Neural crest cell (in vitro differentiated cells): ENCODE data around the gene DNAJB8. TPM values are rescaled to one million over a fixed set of nuclear protein-coding genes. Genes with fewer than 3 reads are reported as not detected.
A peak's percentile ranks its signal among the peaks of the same experiment; 100 is the strongest.

Experiments
- DNase-seq: peaks from one replicate; pipeline ENCODE4 v3.0.0; 2021; ENCODE audit warnings: low read depth, mixed read lengths, low spot score
- H3K27ac Mint-ChIP-seq: one replicate; pipeline ENCODE4 v1.8.0; 2021; ENCODE audit warnings: mild to moderate bottlenecking, mixed read lengths; ENCODE audit not compliant: unreplicated experiment
- H3K27me3 Mint-ChIP-seq: 2 replicates; pipeline ENCODE4 v1.8.0; 2021; ENCODE audit warnings: low read depth, mild to moderate bottlenecking, mixed read lengths
- H3K36me3 Mint-ChIP-seq: 2 replicates; pipeline ENCODE4 v1.8.0; 2021; ENCODE audit warnings: low read depth, mild to moderate bottlenecking, mixed read lengths
- H3K4me1 Mint-ChIP-seq: 2 replicates; pipeline ENCODE4 v1.8.0; 2021; ENCODE audit warnings: mixed read lengths
- H3K4me3 Mint-ChIP-seq: one replicate; pipeline ENCODE4 v1.8.0; 2021; ENCODE audit warnings: mild to moderate bottlenecking, mixed read lengths
- H3K9me3 Mint-ChIP-seq: 2 replicates; pipeline ENCODE4 v1.8.0; 2021; ENCODE audit warnings: mixed read lengths
- total RNA-seq: library from RNA; stranded (reverse); gene quantifications from 2 replicates; pipeline ENCODE4 v1.2.1, GENCODE V29; 2021
- TF ChIP-seq, protein P1 (sequence below): fragments of 200-600 bp; sonication (generic); conservative IDR thresholded peaks from 2 replicates; pipeline ENCODE4 v1.5.0; 2021; ENCODE audit warnings: antibody characterized with exemption, mild to moderate bottlenecking

The DNAJB8 gene
- total RNA-seq, 1 donor from 2014 or later = not detected

DNA sequence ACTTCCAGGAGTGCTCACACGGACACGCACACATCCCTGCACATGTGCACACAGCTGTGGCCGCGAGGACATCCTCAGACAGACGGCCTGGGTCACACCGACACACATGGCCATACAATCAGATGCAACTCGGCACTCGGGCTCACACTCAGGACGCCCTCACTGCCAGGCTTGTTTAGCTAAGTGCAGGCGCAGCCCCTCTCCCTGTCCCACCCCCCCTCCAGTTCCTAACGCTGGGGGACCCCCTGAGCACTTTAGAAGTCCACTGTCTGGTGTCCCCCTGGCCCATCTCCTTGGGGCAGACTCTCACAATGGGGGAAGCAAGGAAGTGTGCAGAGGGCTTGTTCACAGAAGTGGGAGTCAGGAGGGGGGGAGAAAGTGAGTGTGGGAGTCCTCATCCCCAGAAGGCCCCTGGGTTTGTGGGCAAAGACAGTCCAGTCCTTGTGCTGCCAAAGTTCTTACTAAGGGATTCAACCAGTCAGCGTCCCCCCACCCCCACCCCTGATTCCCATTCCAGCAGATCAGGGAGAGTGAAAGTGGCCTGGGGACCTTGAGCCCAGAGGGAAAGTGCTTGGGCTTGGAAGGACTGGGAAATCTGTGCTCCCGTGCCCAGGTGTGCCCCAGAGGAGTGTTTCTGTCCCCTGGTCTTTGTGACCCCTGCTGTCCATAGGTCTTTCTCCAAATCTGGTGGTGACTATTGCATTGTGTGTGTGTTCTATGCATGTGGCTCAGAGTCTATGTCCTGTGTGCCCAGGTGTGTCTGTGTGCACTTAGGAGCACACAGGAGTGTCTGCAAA is 27.1 kb upstream of the DNAJB8 start:
- H3K27ac Mint-ChIP-seq = no peak overlapping the region
- no peaks in the 10 kb centered on the region for H3K9me3 Mint-ChIP-seq
- H3K4me1 Mint-ChIP-seq = peaks cover 16% of the 10 kb centered on the region
- H3K27me3 Mint-ChIP-seq = peaks cover 95% of the 10 kb centered on the region
- H3K36me3 Mint-ChIP-seq = peaks cover 3% of the 10 kb centered on the region
- DNase-seq = no peak
- TF ChIP-seq, protein P1, sequence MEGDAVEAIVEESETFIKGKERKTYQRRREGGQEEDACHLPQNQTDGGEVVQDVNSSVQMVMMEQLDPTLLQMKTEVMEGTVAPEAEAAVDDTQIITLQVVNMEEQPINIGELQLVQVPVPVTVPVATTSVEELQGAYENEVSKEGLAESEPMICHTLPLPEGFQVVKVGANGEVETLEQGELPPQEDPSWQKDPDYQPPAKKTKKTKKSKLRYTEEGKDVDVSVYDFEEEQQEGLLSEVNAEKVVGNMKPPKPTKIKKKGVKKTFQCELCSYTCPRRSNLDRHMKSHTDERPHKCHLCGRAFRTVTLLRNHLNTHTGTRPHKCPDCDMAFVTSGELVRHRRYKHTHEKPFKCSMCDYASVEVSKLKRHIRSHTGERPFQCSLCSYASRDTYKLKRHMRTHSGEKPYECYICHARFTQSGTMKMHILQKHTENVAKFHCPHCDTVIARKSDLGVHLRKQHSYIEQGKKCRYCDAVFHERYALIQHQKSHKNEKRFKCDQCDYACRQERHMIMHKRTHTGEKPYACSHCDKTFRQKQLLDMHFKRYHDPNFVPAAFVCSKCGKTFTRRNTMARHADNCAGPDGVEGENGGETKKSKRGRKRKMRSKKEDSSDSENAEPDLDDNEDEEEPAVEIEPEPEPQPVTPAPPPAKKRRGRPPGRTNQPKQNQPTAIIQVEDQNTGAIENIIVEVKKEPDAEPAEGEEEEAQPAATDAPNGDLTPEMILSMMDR = no peak
- H3K4me3 Mint-ChIP-seq = peak overlapping the region; percentile 28

DNA sequence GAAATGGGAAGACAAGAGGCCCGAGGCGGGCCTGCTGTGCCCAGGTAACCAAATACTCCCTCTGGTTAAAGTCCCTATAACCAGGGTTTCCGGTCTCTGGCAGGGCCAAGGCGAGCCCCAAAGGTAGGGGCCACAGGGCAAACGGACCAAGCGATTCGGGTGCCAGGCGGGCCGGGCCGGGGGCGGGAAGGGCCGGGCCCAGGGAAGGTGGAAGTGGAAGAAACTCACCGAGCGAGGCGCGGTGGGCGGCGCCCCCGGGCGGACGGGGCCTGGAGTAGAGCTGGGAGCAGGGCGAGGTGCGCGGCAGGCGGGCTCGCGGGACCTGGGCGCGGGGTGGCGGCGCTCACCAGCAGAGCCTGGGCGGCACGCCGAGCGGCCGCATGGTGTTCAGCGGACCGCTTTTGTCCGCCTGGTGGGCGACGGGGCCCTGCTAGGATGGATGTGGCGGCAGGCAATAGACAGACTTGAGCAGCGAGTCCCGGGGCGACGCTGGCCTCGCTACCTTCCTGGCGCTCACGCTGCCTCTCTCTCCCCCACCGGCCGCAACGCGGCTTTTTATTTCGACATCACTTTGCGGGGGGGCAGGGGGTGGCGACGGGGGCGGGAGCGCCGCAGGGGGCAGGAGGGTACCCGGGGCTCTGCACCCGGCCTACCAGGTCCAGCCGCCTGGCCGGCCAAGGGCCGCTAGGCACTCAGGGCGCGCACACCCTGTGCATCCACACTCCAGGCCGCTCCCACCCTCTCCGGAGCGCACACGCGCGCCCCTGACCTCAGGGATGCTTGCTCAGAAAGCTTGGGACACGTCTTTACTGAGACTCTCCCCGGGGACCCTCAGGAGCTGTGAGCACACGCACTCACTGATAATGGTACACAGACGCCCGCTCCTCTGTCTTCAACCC is 26.2 kb upstream of the DNAJB8 start, which contains the start of gene GATA2:
TSS of gene GATA2 (minus strand) at position 531 of the 899 bp plus-strand sequence. CDS start 6,170 bp downstream, outside the sequence.
- DNase-seq = no peak
- Mint-ChIP-seq H3K27me3 (peaks cover 95% of the 10 kb centered on the region), H3K9me3 (no peaks in the 10 kb centered on the region), H3K4me3 (peak within 1 kb of the TSS; percentile 31), H3K27ac (no peak within 1 kb of the TSS), H3K4me1 (peaks cover 13% of the 10 kb centered on the region), H3K36me3 (peaks cover 3% of the 10 kb centered on the region)
- TF ChIP-seq, protein P1 = peak; percentile 44

DNA sequence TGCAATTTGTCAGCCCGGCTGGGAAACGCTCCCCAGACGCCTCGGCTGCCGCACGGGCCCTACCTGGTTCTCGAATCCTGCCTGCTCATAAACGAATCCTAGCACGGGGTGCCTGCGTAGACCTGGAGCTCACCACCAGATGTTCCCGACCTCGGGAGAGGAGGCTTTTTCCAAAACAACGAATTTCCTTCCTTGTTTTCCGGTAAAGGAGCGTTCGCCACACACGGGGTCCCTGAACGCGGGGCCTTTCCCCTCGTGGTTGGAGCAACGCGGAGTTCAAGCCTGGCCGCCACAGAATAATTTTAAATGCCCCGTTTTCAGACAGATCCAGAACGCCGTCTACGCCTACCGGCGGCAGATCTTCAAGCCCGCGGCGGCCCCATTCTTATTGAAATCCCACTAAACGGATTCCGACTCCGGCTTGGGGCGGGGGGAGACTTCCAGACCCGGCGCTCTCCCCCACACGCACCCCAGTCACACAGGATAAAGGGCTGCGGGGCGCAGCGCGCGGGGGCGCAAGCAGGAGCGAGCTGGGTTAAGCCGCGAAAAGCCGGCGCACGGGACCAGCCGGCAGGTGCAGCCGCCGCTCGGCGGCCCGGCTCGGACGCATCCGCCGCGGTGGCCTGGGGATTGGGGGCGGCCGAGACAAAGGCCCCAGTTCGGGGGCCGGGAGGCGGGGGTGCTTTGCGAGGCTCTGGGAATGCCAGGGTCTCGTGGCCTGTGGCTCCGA is 25.4 kb upstream of the DNAJB8 start:
- no peaks in the 10 kb centered on the region for H3K9me3 Mint-ChIP-seq
- peaks cover 18% of the 10 kb centered on the region for H3K4me1 Mint-ChIP-seq
- peak overlapping the region; percentile 31 for H3K4me3 Mint-ChIP-seq
- TF ChIP-seq, protein P1 = no peak
- H3K27me3 Mint-ChIP-seq = peaks cover 96% of the 10 kb centered on the region
- peaks cover 3% of the 10 kb centered on the region for H3K36me3 Mint-ChIP-seq
- DNase-seq = no peak
- H3K27ac Mint-ChIP-seq = no peak overlapping the region

DNA sequence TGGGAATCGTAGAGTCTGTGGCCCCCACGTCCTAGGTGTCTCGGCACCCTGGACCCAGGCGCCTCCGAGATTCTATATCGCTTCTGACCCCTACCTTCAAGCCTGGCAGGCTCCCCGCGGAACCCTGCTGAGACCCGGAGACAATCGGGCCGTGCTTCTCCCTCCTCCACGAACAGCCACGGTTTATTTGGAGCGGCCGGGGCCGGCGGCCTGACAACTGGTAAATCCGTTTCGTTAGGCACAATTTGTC is 24.9 kb upstream of the DNAJB8 start:
- DNase-seq = no peak
- Mint-ChIP-seq H3K4me3 (peak overlapping the region; percentile 31), H3K4me1 (peaks cover 18% of the 10 kb centered on the region), H3K9me3 (no peaks in the 10 kb centered on the region), H3K27me3 (peaks cover 96% of the 10 kb centered on the region), H3K36me3 (peaks cover 3% of the 10 kb centered on the region), H3K27ac (no peak overlapping the region)
- TF ChIP-seq, protein P1 = no peak
